Right lobe of liver (tissue), 6 donors: ENCODE results near the gene JAM2. TPM values are rescaled to one million over a fixed set of nuclear protein-coding genes. Genes with fewer than 3 reads are reported as not detected.

Source experiments
- ATAC-seq, 4 donors: fragments of 200-7000 bp; cut with Tn5 transposase; one replicate each; pipeline ENCODE4 v1.9.1; 2020; ENCODE audit warnings: mild to moderate bottlenecking in 4 of 4, moderate library complexity in 4 of 4
- DNase-seq, 3 donors: peaks; one replicate each; pipeline ENCODE4 v3.0.0-alpha.2; 2020
- H3K27ac ChIP-seq, 3 donors: fragments of 200-600 bp; one replicate each; pipeline ENCODE4 v1.8.0; 2022
- H3K27me3 ChIP-seq, 2 donors: fragments of 200-600 bp; one replicate each; pipeline ENCODE4 v1.8.0; 2022
- H3K36me3 ChIP-seq, 4 donors: fragments of 200-600 bp; sonication (generic) in 1 of 4; one replicate each; pipeline versions ENCODE4 v1.5.1 to v1.8.0; 2017 to 2022; ENCODE audit warnings: control low read depth in 1 of 4
- H3K4me1 ChIP-seq, 4 donors: fragments of 200-600 bp; sonication (generic) in 1 of 4; one replicate each; pipeline versions ENCODE4 v1.5.1 to v1.8.0; 2017 to 2022; ENCODE audit warnings: control low read depth in 1 of 4
- H3K4me3 ChIP-seq, 3 donors: fragments of 200-600 bp; one replicate each; pipeline ENCODE4 v1.8.0; 2022
- H3K9me3 ChIP-seq, 4 donors: fragments of 200-600 bp; sonication (generic) in 1 of 4; one replicate each; pipeline versions ENCODE4 v1.5.1 to v1.8.0; 2017 to 2022; ENCODE audit warnings: control low read depth in 1 of 4
- CTCF ChIP-seq, 4 donors: fragments of 200-600 bp in 3 of 4; fragments of 450-650 bp in 1 of 4; IDR thresholded peaks; one replicate each; pipeline versions ENCODE4 v1.5.1 to v1.8.0; 2016 to 2022; ENCODE audit warnings: antibody characterized with exemption in 4 of 4, mild to moderate bottlenecking in 2 of 4
- POLR2A ChIP-seq: fragments of 450-650 bp; IDR thresholded peaks from one replicate; pipeline ENCODE4 v1.6.1; 2017; ENCODE audit warnings: antibody characterized with exemption, mild to moderate bottlenecking
- WGBS: methylation state at CpG from one replicate; pipeline ENCODE4 v1.1.6; 2018; ENCODE audit warnings: low coverage, low lambda C conversion rate; ENCODE audit not compliant: insufficient coverage; ENCODE audit errors: missing lambda C conversion rate; 5-methylcytosine and 5-hydroxymethylcytosine counted together
- intact Hi-C, 2 donors: fragments of 100-400 bp; cut with DNase I; formaldehyde crosslinking; loops; one replicate each; pipeline versions ENCODE4 v1.11.2 to v1.14.1; 2022
- total RNA-seq, 6 experiments: library from RNA; depleted of rRNA in 2 of 6; stranded (reverse); fragments of >200 nt in 2 of 6; fragmentation: NEBNext Ultra II Directional in 3 of 6; extraction: Animal tissue kit (Norgen Biotek cat#: 25700) in 3 of 6; gene quantifications; one replicate each; pipeline versions ENCODE4 v1.1.0 to v1.2.4, GENCODE V29; 2016 to 2023
- donor health status: DM: no; HTN: yes; CAD: no.
- donor health status: DM: no; HTN: no; CAD: no.
- donor health status: DM: no; HTN: no; CAD: no.
- donor health status: DM: no; HTN: yes; CAD: no.
- donor health status: DM: no; HTN: yes; CAD: no.

JAM2 gene
- total RNA-seq, 6 experiments from 2014 or later: 1.3 to 2.9 (median 2.0) TPM

- intact Hi-C loops: no loop called here
- no peaks in the 10 kb centered on the region for H3K27me3 ChIP-seq
- 7% methylated on average over 1 of the region's 1 CpG for WGBS
- H3K36me3 ChIP-seq: no peaks in the 10 kb centered on the region
- no peaks in the 10 kb centered on the region for H3K4me1 ChIP-seq
- DNase-seq: no peak
- H3K27ac ChIP-seq: no peak overlapping the region
- ATAC-seq: no peak
- H3K4me3 ChIP-seq: no peak overlapping the region
- no peaks in the 10 kb centered on the region for H3K9me3 ChIP-seq
- TF ChIP-seq CTCF (IDR thresholded peaks at IDR 0.05) (no peak), POLR2A (no peak)
These were observed 19.5 kb downstream of the JAM2 start for GRCh38 chr21:25658427-25659035.

GRCh38 chr21:25660233-25660632 is 21.2 kb downstream of the JAM2 start:
- H3K36me3 ChIP-seq: no peaks in the 10 kb centered on the region
- TF ChIP-seq CTCF (IDR thresholded peaks at IDR 0.05) (no peak), POLR2A (no peak)
- no peak overlapping the region for H3K4me3 ChIP-seq
- H3K27ac ChIP-seq: no peak overlapping the region
- 0% methylated on average over 1 of the region's 1 CpG for WGBS
- intact Hi-C loops: no loop called here
- no peaks in the 10 kb centered on the region for H3K4me1 ChIP-seq
- no peaks in the 10 kb centered on the region for H3K27me3 ChIP-seq
- no peaks in the 10 kb centered on the region for H3K9me3 ChIP-seq
- ATAC-seq (no peak), DNase-seq (no peak)

GRCh38 chr21:25664491-25664931 is 25.5 kb downstream of the JAM2 start:
- H3K36me3 ChIP-seq: no peaks in the 10 kb centered on the region
- intact Hi-C loops: no loop called here
- H3K27ac ChIP-seq: no peak overlapping the region
- no peaks in the 10 kb centered on the region for H3K9me3 ChIP-seq
- WGBS: 74% methylated on average over 4 of the region's 4 CpGs
- H3K27me3 ChIP-seq: no peaks in the 10 kb centered on the region
- DNase-seq (no peak), ATAC-seq (no peak)
- no peaks in the 10 kb centered on the region for H3K4me1 ChIP-seq
- no peak overlapping the region for H3K4me3 ChIP-seq
- TF ChIP-seq CTCF (IDR thresholded peaks at IDR 0.05) (no peak), POLR2A (no peak)

- Histone ChIP-seq H3K36me3 (no peaks in the 10 kb centered on the region), H3K27ac (no peak overlapping the region), H3K27me3 (no peaks in the 10 kb centered on the region), H3K4me1 (no peaks in the 10 kb centered on the region), H3K9me3 (no peaks in the 10 kb centered on the region), H3K4me3 (no peak overlapping the region)
- ATAC-seq: peak in 3 of 4 donors; percentile 31 to 75 (median 46)
- TF ChIP-seq POLR2A: no peak
- no peak for TF ChIP-seq CTCF (IDR thresholded peaks at IDR 0.05)
- DNase-seq: no peak
- intact Hi-C loops: no loop called here
These were observed 31.7 kb downstream of the JAM2 start for GRCh38 chr21:25670726-25671125.

- no peaks in the 10 kb centered on the region for H3K36me3 ChIP-seq
- H3K27me3 ChIP-seq: no peaks in the 10 kb centered on the region
- no peak overlapping the region for H3K27ac ChIP-seq
- DNase-seq (no peak), ATAC-seq (no peak)
- no peaks in the 10 kb centered on the region for H3K4me1 ChIP-seq
- TF ChIP-seq CTCF (IDR thresholded peaks at IDR 0.05): no peak
- TF ChIP-seq POLR2A: no peak
- intact Hi-C loops: no loop called here
- no peaks in the 10 kb centered on the region for H3K9me3 ChIP-seq
- no peak overlapping the region for H3K4me3 ChIP-seq
These were observed 37.4 kb downstream of the JAM2 start for GRCh38 chr21:25676451-25676850.
